GM19468 (cell line): ENCODE data around the gene MAD2L2.
"Not testable (repeated sequence)": the region's sequence is repeated elsewhere in the genome, so short reads cannot be mapped to it uniquely, and the experiment has no call there.

Experiments used
- ATAC-seq: cut with Tn5 transposase; IDR thresholded peaks from one replicate; pipeline ENCODE4 v1.9.1; 2021; ENCODE audit warnings: mild to moderate bottlenecking, moderate library complexity, moderate number of reproducible peaks; ENCODE audit not compliant: unreplicated experiment; ENCODE audit errors: extremely low read depth

MAD2L2 gene

DNA sequence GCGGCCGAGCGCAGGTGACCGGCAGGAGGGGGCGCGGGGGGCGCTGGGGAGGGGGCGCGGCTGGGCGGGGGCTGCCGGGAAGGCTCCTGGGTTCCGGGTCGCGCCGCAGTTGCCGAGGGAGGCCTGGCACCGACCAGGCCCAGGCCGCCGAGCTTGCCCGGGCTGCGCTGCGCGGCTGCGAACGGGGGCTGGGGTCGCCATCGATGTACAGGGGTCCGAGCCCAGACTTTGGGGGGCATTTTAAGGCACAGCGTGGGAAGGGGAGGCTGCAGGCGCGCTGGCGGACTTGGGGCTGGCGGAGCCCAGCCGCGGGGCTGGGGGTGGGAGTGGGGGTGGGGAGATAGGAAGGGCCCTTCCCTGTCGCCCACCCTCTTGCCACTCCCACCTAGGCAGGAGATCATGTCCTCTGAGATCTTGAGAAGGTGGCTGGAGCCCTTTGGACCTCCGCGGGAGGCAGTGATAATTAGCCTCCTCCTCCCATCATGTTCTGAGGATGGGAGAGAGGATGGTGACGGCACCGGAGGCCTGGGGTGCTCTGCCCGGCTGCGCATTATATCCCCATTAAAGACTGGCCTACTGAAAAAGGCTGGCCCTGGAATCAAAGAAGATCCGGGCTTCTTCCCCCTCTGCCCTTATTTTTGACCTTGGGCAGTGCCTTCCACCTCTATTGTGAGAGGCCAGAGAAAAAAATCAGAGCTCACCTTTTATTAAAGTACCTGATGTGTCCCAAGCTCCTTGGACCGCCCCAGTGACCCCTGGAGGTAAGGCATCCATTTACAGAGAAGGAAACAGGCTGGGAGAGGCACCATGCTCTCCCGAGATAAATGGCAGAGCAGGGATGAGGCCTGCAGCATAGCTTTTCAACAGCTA, 25.8 kb downstream of the MAD2L2 start:
- no peak for ATAC-seq

DNA sequence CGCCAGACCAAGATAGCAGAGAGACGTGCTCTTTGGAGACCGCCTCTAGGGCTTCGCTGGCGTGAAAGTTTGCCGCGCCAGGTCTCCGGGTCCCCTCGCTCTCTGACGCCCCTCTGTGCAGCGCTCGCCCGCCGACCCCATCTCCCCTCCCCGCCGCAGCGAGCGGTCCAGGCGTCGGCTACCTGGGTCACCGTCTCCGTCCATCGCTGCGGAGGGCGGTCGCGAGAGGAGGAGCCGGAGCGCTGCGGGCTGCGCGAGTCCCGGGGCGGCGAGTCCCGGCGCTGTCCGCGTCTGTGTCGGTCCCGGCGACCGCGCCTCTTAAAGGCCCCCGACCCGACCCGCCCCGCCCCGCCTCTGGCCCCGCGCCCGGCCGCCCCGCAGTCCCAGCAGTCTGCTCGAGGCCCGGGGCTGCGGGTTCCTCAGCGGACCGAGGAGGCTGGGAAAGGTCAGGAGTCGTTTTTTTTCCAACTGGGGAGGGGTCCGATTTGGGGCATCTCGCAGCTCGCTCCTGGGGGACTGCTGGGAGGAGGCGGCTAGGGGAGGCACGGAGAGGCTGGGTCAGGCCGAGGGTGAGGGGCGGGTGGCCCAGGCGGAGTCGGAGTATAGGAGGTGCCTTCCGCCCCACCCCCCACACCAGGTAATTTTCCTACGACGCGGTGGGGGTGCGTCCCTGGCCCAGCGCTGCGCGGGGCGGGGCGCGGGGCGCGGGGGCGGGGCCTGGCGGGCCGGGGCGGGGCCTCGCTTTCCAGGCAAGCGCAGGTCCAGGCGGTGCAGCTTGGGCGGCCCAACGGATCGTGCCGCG, 26.6 kb downstream of the MAD2L2 start, which contains the start of the genes FBXO2 and FBXO44:
TSS of gene FBXO2 (minus strand) at position 293 of the 802 bp plus-strand sequence. CDS start at position 204, 89 bp downstream.
TSS of gene FBXO44 (plus strand) at position 741 of the 802 bp plus-strand sequence. CDS start 959 bp downstream, outside the sequence.
- ATAC-seq = no peak

DNA sequence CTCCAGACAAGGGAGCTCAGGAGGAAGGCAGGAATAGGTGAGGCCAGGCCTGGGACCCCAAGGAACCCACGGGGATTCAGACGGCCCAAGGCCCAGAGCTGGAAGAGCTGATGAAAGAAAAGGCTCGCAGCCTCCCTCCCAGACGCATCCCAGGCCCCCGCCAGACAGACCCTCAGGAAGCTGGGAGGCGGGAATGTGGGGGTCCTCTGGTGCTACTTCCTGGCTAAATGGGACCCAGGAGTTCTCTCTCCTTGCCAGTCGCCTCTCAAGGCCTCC, 27.1 kb downstream of the MAD2L2 start:
- ATAC-seq = no peak

DNA sequence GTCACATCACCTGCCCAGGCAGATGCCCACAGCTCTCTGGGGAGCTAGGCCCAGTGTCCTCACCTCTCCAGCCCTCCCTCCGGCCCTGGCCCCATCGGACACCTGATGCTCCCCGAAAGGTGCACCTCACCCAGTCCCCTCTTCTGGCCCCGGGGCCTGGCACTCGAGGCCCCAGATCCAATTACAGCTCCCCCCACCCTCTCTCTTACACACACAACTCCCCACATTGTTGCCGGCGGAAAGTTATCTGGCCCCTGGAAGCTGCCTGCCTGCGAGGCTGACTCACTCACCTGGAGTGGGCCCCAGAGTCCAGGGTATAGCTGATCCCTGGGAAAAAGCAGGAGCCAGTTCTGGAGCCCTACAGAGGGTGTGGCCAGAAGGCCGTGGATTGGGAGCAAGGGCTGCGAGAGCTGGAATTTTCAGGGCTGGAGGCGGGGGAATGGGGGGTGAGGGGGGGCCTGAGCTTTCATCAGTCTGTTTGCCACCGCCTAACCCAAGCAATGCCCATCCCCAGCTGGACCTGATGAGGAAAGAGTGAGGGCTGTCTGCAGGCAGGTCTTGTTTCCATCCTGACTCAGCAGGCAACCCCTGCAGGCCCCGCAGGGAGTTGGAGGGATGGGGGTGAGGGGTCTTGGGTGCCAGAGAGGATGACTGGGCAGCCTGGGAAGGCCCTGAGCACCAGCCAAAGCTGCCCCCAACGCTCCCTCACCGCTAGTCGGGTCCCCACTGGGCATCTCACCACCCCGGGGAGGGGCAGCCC, 27.7 kb downstream of the MAD2L2 start:
- ATAC-seq = no peak

DNA sequence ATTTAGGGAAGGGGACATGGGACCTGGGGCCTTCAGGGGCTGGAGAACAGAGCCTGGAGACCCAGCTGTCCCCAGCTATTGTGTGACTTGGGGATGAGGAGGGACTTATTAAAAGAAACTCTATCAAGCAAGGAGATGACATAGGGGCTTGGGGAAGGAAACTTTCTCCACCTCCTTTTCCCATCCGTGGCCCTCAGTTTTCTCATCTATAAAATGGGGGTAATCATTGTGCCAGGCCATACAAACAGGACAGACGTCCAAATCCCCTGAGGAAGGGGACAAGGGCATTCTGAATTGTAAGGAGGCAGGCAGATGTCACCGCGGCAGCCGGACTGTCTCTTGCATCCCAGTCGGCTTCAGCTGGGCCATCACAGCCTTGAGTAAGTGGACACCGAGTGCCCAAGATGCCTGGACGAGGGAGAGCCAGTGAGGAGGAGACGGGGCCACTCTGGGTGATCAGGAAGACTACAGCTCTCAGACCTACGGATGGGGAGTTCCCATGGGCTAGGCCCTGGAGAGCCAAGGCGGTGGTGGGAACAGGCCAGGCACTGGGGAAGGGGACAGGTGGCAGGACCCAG, 28.7 kb downstream of the MAD2L2 start:
- no peak for ATAC-seq

DNA sequence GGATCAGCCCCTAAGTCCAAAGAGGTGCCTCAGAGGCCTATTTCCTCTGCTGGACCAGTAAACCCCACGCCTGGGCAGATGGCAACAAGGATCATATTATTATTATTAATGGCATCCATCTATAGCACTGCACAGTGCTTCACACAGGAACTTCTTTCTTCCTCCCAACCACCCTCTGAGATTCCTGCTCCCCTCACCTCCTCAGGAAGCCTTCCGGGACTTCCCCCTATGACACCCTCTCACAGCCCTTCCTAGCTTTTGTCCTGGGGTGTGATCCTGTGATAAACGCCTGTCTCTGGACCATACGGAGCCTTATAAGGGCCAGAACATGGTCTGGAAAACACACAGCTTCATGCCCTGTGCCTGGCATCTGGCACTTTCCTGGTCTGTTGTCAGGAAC, 29.9 kb downstream of the MAD2L2 start:
- no peak for ATAC-seq

DNA sequence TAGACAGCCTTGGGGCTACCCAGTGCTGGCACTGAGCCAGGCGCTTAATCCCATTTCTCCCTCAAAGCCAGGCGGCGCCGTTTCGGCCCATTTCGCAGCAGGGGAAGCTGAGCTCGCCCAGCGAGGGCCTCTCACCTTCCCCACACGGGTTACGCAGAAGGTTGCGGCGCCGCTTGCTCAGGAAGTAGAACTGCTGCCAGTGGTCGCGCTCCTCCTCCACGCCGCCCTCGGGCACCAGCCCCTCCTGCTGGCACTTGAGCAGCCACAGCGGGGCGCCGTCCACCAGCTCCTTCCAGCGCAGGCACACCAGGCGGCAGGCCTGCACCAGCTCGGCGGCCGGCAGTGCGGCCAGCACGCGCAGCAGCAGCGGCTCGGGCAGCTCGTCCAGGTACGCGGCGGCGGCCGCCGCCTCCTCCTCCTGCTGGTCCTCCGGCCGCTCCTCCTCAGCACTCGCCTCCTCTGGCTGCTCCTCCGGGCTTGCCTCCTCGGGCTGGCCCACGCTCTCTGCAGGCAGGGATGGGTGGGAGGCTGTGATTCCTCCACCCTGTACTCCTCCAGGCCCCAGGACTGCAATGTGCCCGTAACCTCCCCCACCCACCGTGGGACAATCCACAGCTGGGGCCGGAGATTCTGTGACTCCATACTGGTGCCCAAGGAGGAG, 30.5 kb downstream of the MAD2L2 start:
- ATAC-seq = no peak

DNA sequence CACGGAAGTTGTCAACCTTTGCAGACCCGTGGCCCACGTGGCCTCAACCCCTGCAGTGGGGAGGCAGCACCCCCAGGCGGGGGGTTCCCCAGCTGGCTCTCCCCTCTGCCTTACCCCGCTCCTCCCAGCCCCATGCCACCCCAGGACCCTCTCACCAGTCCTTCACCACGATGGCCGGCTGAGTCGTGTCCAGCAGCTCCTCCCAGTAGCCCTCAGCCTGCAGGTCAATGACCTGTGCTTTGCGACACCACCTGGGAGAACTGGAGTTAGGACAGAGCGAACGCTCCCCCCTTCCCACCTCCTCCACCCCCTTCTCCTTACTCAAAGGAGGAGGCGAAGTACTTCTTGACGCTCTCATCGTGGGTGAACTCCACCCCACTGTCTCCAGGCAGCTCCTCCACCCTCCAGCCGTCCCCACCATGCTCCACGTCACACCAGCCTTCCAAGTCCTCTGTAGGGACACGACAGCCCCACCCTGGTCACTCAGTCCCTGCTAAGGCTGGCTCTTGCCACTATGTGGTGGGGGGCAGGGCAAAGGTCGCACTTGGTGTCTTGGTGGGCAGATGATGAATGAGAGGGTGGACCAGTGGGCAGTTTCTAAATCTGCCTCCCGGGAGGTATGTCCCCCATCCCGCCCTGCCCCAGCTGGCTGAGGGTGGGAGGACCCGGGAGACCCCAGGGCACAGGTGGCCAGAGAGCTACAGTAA, 31.2 kb downstream of the MAD2L2 start:
- ATAC-seq = no peak

DNA sequence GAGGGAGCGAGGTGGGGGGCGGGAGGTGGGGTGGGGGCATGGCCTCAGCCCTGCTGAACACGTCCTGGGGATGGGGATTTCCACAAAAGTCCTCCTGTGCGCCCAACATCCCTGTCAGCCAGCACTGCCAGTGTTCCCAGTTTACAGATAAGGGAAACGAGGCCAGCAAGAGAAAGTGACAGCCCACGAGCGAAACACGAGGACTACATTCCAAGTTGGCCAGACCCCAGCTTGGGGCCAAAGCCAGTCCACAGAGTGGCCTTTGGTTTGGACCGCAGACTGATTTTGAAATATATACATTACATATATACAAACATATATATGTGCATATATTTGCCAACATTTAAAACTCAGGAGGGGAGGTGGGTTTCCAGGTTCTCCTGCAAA, 31.7 kb downstream of the MAD2L2 start:
- no peak for ATAC-seq

DNA sequence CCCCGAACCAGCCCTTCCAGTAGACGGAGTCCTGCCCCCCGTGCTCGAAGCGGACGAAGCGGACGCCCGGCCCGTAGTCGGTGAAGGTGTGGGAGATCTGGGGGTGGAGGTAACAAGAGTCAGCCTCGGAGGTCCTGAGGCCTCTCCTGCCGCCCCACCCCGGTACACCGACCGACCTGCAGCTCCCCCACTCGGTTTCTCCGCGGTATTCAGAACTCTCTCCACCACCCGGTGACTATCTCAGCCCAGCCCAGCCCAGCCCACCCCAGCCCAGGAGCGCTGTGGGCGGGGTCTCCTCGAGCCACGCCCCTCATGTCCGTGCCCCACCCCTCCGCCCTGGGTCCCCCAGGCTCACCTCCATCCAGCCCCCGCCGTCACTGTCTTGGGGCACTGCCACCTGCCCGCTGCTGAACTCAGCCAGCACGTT, 32.2 kb downstream of the MAD2L2 start:
- no peak for ATAC-seq

DNA sequence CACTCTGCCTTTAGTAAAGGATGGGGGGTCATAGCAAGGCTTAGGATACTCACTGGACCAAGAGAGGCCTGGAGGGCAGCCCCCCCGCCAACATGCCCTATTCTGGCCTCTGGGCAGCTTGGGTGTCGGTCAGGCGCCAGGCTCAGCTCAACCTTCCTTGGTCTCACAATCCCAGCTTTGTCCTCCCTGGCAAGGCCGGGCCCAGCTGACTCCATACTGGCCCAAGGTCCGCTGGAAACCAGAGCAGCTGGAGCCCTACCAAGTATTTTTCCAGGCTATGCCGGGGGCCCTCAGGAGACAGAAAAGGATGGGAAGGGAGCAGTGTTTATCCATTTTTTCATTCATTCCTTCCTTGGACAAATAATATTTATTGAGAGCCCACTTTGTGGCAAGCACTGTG, 32.9 kb downstream of the MAD2L2 start:
- ATAC-seq = no peak

DNA sequence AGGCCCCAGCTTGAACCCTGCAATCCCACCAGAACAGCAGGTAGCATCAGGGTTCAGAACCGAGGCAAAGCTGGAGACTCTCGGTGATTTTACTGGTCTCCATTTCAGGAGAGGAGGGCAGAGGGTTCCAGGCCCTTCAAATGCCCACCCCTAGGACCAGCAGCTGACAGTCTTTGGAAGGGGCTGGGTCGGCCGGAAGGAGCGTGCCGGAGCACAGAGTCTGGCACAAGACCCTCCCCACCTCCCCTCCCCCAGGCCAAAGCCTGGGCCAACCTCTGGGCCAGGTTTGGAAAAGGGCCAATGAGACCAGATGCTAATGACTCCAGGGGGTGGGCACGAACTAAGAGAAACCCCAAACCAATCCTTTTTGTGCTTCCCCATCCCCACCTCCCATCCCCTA, 33.6 kb downstream of the MAD2L2 start:
- no peak for ATAC-seq

DNA sequence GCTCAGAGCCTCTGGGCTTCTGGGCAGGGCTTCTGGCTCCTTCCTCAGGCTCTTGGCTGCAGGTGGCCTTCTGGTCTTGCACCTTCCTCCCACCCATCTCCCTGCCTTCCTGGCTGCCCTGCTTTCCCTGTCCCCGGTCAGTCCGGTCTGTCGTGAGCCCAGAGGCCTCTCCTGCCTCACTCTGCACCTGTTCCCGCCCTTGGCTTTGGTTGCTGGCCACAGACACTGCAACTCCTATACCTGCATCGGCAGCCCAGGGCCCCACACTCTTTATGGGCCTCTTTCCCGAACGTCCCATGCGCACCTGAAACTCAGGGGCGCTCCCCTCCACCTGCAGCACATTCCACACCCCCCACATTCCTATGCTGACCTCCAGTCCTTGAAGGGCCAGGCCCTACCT, 34.6 kb downstream of the MAD2L2 start:
- ATAC-seq = no peak

DNA sequence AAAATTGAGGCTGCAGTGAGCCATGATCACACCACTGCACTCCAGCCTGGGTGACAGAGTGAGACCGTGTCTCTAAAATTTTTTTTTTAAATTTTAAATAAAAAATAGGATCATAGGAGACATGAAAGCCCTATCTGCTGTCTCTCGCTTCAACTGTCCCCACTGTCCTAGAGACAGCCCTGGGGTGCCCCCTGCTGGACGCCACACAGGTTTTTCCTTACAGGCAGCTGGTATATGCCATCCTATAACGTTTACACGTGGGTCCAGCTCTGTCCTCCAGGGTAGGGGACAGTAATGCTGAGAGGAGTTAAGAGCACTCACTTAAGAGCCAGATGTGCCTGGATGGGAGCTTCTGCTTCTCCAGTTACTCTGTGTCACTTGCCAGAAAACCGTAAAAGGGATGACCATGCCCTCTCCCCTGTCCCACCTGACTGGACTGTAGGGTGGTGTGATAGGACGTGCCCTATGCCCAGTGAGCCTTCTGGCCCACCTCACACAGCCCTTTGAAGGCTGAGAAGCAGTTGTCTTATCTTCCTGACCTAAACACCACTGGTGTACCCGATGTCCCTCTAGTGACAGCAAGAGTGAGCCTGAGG, 35.2 kb downstream of the MAD2L2 start:
- ATAC-seq = no peak

DNA sequence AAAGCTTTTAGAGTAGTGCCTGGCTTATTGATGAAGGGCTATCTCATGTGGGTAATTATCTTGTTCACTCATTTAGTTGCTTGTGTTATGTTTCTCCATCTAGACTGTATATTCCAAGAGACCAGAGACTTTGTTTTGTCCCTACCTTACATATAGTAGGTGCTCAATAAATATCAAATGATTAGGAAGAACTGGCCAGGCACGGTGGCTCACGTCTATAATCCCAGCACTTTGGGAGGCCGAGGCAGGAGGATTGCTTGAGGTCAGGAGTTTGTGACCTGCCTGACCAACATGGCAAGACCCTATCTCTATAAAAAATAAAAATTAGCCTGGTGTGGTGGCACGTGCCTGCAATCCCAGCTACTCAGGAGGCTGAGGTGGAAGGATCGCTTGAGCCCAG, 35.7 kb downstream of the MAD2L2 start:
- no peak for ATAC-seq

DNA sequence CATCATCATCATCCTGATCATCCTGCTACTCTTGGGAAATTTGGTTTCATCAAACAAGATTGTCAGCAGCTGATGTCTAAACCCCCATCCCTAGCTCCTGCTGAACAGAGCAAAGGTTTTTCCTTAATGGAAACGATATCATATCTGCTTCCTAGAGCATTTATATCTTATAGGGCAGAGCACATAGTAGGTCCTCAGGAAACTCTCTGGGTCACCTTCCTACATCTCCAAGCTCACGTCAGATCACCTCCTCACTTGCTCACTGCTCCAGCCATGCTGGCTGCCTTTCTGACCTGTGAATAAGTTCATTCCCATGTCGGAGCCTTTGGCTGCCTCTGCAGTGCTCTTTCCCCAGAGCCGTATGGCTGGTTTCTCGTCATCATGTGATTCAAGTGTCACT, 37.2 kb downstream of the MAD2L2 start:
- ATAC-seq = no peak

DNA sequence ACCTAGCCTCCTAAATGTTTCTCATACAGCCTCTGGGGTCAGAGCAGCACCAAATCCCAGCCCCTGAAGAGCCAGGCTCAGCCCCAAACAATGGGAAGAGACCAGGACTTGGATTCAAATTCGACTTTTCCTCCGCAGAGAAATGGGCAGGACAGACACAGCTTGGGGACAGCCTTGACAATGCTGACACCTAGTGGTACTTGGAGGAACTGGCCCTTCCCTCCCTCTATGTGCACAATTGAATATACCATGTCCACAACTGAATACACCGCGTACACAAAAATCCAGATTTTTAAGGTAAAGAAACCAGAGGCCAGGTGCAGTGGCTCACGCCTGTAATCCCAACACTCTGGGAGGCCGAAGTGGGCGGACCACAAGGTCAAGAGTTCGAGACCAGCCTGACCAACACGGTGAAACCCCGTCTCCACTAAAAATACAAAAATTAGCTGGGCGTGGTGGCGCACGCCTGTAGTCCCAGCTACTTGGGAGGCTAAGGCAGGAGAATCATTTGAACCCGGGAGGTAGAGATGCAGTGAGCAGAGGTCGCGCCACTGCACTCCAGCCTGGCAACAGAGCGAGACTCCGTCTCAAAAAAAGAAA, 38.4 kb downstream of the MAD2L2 start:
- ATAC-seq = not testable (repeated sequence)

DNA sequence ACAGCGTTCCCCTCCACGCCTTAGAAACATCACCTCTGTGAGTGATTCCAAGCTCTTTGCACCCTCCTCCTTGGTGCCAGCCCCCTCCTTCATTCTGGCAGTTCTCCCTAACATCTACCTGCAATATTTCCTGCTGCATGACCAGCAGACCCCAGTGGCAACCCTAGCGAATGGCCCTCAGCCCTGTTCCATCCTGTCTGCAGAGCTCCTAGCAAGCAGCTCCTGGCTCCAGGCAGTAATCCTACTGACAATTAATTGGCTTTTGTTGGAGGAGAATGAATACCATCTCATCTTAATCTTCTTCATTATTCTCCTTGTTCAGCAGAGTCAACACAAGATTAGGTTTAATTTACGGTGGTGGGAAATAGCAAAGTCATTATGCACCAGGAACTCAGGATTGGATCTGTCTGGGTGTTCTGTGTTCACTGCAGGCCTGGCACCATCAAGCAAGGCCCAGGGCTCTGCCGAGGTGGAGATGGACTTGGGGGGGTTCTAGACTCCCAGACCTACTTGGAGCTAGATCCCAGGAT, 39.1 kb downstream of the MAD2L2 start:
- ATAC-seq = no peak
